PFSK-1 (cell line): ENCODE data around the gene INCA1.

ENCODE experiments used
- FOXP2 ChIP-seq: optimal IDR thresholded peaks from 2 replicates; pipeline ENCODE3; 2011; ENCODE audit warnings: borderline replicate concordance, control low read depth, inconsistent platforms; ENCODE audit not compliant: insufficient read depth; ENCODE audit errors: extremely low read length, extremely low read depth
- POLR2AphosphoS5 ChIP-seq: IDR thresholded peaks from 2 replicates; pipeline ENCODE4 v1.6.1; 2012; ENCODE audit warnings: low read depth, mild to moderate bottlenecking, control low read depth, low read length, moderate library complexity
- REST ChIP-seq, 2 experiments: IDR thresholded peaks; 2 replicates each; pipeline versions ENCODE4 v1.6.1 to v1.8.0; 2011 to 2012; ENCODE audit warnings: low read depth in 2 of 2, low read length in 2 of 2, control low read depth in 1 of 2, inconsistent platforms in 1 of 2, mild to moderate bottlenecking in 1 of 2, moderate library complexity in 1 of 2; ENCODE audit not compliant: insufficient read depth in 1 of 2
- SIN3A ChIP-seq: IDR thresholded peaks from 2 replicates; pipeline ENCODE4 v1.6.1; 2012; ENCODE audit warnings: mild to moderate bottlenecking, low read length, moderate library complexity, borderline replicate concordance; ENCODE audit not compliant: insufficient read depth
- TAF1 ChIP-seq: IDR thresholded peaks from 2 replicates; pipeline ENCODE4 v1.6.1; 2012; ENCODE audit warnings: low read length, control low read depth, borderline replicate concordance; ENCODE audit not compliant: insufficient read depth

DNA sequence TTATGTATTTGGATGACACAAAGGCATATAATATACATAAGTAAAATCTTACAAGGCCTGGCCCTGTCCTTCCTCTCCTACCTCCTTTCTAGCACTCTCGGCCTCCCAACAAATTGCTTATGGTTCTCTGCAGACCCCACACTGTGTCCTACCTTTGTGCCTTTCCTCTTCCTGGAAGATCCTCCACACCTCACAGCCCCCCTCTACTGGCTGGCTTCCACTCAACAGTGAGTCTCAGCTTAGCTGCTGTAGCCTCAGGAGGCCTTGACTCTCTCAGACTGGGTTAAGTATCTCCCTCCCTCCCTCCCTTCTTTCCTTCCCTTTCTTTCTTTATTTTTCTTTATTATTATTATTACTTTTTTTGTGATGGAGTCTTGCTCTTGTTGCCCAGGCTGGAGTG, 46.2 kb upstream of the INCA1 start:
- no peak for TF ChIP-seq REST (IDR thresholded peaks at IDR 0.05; ENCODE audit: insufficient read depth in 1 of 2, low read depth in 2 of 2, low read length in 2 of 2)
- no peak for TF ChIP-seq TAF1
- no peak for TF ChIP-seq SIN3A
- TF ChIP-seq POLR2AphosphoS5, result no peak
- TF ChIP-seq FOXP2, result no peak
